Fibroblast of the aortic adventitia (primary cell): ENCODE measurements around the gene SPTBN1. TPM values are rescaled to one million over a fixed set of nuclear protein-coding genes. Genes with fewer than 3 reads are reported as not detected.

Source experiments
- DNase-seq: peaks from one replicate; pipeline ENCODE4 v3.0.0-alpha.2; 2010; ENCODE audit warnings: low read depth
- H3K4me3 ChIP-seq: 2 replicates; pipeline ENCODE4 v1.5.1; 2011; ENCODE audit warnings: low read depth, mild to moderate bottlenecking, control low read depth, low read length, moderate library complexity
- total RNA-seq: library from RNA; depleted of rRNA; stranded (reverse); fragments of >200 nt; gene quantifications from 2 replicates; pipeline ENCODE4 v1.2.3, GENCODE V29; 2012; ENCODE audit warnings: low replicate concordance
- TF ChIP-seq, protein P1 (sequence below): IDR thresholded peaks from 2 replicates; pipeline ENCODE4 v1.5.1; 2011; ENCODE audit warnings: mild to moderate bottlenecking, low read length, control low read depth, inconsistent platforms; ENCODE audit not compliant: insufficient read depth

SPTBN1 gene
- total RNA-seq, 1 donor = 293 TPM

DNA sequence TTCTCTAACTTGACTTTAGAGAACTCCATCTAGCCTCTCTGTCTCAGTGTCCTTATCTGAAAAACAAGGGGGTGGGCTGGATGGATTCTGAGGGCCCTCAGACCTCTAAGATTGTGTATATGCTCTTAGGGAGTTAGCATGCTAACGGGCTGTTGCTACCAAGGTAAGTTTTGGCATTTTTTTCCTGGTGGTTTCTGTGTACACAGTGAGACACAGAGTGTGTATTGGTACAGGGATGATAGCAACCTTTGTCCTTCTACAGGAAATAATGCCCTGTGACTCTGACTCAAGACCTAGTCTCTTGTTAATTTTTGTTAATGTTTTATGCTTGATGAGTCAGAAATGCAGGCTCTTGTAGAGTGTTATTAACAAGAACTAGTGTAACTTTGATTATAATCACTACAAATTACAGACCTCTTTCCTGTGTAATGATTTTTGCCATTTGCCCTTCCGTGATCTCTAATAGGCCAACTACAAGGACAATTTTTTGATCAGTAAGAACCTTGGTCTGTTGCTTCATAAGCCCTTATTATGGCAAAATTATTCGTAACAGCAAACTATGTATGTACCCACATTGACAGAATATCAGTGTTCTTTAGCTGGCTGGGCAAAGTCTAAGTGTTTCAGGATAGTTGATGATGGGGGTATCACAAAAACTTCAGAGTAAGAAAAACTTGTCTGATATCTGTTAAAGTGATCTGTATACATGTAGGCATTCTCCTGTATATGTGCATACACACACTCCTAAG is 89.7 kb downstream of the SPTBN1 start:
- no peak for DNase-seq
- no peak overlapping the region for H3K4me3 ChIP-seq
- TF ChIP-seq, protein P1, sequence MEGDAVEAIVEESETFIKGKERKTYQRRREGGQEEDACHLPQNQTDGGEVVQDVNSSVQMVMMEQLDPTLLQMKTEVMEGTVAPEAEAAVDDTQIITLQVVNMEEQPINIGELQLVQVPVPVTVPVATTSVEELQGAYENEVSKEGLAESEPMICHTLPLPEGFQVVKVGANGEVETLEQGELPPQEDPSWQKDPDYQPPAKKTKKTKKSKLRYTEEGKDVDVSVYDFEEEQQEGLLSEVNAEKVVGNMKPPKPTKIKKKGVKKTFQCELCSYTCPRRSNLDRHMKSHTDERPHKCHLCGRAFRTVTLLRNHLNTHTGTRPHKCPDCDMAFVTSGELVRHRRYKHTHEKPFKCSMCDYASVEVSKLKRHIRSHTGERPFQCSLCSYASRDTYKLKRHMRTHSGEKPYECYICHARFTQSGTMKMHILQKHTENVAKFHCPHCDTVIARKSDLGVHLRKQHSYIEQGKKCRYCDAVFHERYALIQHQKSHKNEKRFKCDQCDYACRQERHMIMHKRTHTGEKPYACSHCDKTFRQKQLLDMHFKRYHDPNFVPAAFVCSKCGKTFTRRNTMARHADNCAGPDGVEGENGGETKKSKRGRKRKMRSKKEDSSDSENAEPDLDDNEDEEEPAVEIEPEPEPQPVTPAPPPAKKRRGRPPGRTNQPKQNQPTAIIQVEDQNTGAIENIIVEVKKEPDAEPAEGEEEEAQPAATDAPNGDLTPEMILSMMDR = no peak

DNA sequence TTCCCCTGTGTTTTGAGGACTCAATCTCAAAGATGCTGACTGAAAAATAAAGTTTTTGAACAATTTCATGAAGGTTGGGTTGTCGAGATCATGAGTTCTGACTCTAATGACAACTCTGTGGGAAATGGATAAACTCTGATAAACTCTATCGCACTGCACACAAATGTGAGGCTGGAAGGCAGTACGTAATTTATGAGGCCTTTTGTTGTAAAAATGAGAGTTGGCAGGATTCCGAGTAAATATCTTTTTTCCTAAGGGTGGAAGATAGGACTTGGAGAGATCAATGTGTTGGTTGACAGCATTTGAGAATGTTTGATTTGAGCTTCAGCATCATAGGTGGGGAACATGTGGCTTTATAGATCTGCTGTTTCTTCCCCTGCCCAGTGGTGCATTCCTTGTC is 90.4 kb downstream of the SPTBN1 start:
- DNase-seq = no peak
- no peak overlapping the region for H3K4me3 ChIP-seq
- TF ChIP-seq, protein P1 = no peak

DNA sequence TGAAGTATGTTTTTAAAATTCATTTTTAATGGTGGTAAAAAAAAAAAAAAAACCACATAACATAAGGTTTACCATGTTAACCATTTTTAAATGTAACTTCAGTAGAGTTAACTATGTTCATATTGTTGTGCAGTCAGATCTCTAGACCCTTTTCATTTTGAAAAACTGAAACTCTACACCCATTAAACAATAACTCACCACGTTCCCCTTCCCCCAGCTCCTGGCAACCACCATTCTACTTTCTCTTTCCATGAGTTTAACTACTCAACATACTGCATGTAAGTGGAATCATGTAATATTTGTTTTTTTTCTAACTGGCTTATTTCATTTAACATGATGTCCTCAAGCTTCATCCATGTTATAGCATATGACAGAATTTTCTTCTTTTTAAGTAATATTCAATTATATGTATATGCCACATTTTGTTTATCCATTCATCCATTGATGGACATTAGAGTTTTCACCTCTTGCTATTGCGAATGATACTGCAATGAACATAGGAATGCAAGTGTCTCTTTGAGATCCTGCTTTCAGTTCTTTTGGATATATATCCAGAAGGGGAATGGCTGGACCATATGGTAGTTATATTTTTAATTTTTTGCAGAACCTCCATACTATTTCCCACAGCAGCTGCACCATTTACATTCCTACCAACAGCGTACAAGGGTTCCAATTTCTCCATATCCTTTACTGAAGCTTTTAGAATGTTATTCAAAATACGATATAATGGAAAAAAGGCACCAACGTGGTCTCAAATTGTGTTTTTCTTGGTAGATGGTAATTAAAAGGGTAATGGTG is 91.0 kb downstream of the SPTBN1 start:
- no peak overlapping the region for H3K4me3 ChIP-seq
- TF ChIP-seq, protein P1 = no peak
- DNase-seq = peak; percentile 38

DNA sequence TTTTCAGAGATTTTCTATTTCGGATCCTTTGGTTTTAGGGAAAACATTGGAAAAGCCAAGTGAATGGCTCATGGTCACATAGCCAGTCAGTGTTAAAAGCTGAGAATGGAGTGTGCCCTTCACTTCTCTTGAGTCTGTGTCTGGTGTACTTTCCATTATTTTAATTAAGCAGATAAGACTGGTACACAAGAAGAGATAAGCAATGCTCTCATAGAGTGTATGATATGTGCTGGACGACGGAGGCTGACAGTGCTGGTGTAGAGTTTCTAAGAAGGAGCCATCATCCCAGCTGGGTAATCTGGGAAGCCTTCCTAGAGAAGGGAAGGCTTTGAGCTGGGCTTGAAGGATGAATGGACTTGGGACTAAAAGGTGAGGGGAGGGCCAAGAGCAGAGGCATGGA is 93.3 kb downstream of the SPTBN1 start:
- TF ChIP-seq, protein P1 = no peak
- DNase-seq = no peak

DNA sequence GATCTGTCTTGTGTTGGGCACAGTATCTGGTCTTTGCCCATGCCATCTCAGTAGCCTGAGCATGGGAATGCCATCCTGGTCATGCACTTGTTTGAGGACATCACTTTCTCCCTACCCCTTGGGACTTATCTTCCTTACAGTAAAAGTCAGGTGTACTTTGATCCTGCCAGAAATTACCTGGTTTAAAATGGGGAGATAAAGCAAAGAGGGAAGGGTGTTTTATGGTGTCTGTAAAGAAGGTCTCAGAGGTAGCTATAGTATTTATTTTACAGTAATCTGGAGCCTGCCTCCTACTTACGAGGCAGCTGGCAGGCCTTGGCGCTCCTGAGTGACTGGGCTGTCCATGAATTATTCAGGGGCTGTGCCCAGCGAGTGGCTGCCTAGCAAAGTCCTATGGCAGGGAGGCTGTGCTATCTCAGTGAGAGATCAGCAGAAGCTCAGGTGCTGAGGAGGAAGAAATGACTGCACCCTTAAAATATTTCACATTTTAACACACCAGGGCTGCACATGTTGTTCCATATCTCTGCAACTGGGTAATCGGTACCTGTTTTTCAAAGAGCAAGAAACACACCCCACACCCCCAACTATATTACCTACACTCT is 93.9 kb downstream of the SPTBN1 start:
- no peak overlapping the region for H3K4me3 ChIP-seq
- DNase-seq = no peak
- TF ChIP-seq, protein P1 = no peak

More for the DNA sequence above, 93.3 kb downstream of the SPTBN1 start:
- no peak overlapping the region for H3K4me3 ChIP-seq

DNA sequence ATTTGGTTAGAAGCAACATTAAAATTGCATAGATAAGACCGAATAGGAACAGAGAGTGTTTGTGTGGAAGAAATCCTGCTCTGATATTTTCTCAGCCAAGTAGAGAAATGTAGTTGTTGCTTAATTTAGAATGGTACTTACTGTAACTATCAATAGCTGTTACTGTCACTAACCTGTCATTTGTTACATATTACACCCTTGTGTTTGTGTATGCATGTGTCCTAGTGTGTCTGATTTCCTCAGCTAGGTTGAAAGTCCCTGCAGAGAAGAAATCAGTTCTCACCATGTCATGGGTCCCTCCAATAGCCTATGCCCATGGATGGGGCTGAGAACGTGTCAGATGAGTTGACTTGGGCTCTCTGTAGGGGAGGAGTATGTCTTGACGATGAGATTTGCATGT is 94.4 kb downstream of the SPTBN1 start:
- no peak overlapping the region for H3K4me3 ChIP-seq
- TF ChIP-seq, protein P1 = no peak
- DNase-seq = no peak
